Measurements from ENCODE around the gene SPACA7. TPM values are rescaled to one million over a fixed set of nuclear protein-coding genes. Genes with fewer than 3 reads are reported as not detected.

Gene SPACA7
- polyA plus RNA-seq, 3 donors, result not detected

DNA sequence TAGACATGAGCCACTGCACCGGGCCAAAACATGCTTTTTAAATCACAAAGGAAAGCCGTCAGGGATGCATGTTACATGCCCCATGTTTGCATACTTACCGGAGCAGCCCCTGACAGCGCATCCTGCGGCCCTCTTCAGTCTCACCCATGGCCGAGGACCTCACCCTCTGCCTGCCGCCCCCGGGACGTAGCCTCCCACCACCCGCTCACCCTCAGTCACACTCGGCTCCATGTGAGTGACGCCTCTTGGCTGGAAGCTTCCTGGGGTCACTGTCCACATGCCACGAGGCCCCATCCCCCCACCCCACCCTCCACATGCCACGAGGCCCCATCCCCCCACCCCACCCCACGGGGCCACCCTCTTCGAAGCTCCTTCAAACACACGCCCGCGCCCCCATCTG is 46.1 kb upstream of the SPACA7 start:
- Histone ChIP-seq H3K36me3 (replicated peaks in 1 of 2; ENCODE audit: control insufficient read depth in 1 of 2, insufficient read depth in 2 of 2, low read length in 2 of 2) (no peaks in the 10 kb centered on the region), H3K79me2 (ENCODE audit: insufficient read depth, low read length) (no peaks in the 10 kb centered on the region), H3K9ac (ENCODE audit: insufficient read depth, low read length, poor library complexity, severe bottlenecking) (no peak overlapping the region), H3K27me3 (ENCODE audit: control insufficient read depth in 2 of 2, insufficient read depth in 2 of 2, low read length in 2 of 2) (peaks cover 11 to 28% of the 10 kb centered on the region in 2 donors), H2AFZ (ENCODE audit: insufficient read depth, low read depth, low read length, poor library complexity, severe bottlenecking) (no peak overlapping the region), H4K20me1 (ENCODE audit: insufficient read depth, low read length) (no peaks in the 10 kb centered on the region), H3K4me3 (replicated peaks in 1 of 3; ENCODE audit: low read depth in 2 of 3, low read length in 3 of 3) (no peak overlapping the region), H3K27ac (ENCODE audit: low read depth in 1 of 2, low read length in 2 of 2) (no peak overlapping the region), H3K4me1 (ENCODE audit: control insufficient read depth in 1 of 2, insufficient read depth in 2 of 2, low read length in 2 of 2) (no peaks in the 10 kb centered on the region), H3K9me3 (replicated peaks in 1 of 2; ENCODE audit: control insufficient read depth in 1 of 2, insufficient read depth in 1 of 2, low read length in 2 of 2) (peaks cover 0 to 8% of the 10 kb centered on the region in 2 donors), H3K4me2 (replicated peaks; ENCODE audit: extremely low read depth, low read length, poor library complexity, severe bottlenecking) (no peak overlapping the region)
- intact Hi-C loops (cut with micrococcal nuclease), result no loop called here
- DNase-seq, result no peak
- no peak overlapping the region for H3K27ac Mint-ChIP-seq
- H3K4me1 Mint-ChIP-seq, result no peaks in the 10 kb centered on the region
- WGBS (ENCODE audit: insufficient coverage), result 77% methylated on average over 11 of the region's 19 CpGs
- peaks cover 0 to 19% (median 8%) of the 10 kb centered on the region in 7 donors for H3K9me3 Mint-ChIP-seq
- no peaks in the 10 kb centered on the region for H3K36me3 Mint-ChIP-seq
- TF ChIP-seq, protein P1, sequence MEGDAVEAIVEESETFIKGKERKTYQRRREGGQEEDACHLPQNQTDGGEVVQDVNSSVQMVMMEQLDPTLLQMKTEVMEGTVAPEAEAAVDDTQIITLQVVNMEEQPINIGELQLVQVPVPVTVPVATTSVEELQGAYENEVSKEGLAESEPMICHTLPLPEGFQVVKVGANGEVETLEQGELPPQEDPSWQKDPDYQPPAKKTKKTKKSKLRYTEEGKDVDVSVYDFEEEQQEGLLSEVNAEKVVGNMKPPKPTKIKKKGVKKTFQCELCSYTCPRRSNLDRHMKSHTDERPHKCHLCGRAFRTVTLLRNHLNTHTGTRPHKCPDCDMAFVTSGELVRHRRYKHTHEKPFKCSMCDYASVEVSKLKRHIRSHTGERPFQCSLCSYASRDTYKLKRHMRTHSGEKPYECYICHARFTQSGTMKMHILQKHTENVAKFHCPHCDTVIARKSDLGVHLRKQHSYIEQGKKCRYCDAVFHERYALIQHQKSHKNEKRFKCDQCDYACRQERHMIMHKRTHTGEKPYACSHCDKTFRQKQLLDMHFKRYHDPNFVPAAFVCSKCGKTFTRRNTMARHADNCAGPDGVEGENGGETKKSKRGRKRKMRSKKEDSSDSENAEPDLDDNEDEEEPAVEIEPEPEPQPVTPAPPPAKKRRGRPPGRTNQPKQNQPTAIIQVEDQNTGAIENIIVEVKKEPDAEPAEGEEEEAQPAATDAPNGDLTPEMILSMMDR (IDR thresholded peaks at IDR 0.05), result no peak
- peaks cover 38 to 43% (median 41%) of the 10 kb centered on the region in 3 donors for H3K27me3 Mint-ChIP-seq (ENCODE audit: low read depth in 3 of 3)
- H3K4me3 Mint-ChIP-seq, result peak overlapping the region in 1 of 2 donors; percentile 73

DNA sequence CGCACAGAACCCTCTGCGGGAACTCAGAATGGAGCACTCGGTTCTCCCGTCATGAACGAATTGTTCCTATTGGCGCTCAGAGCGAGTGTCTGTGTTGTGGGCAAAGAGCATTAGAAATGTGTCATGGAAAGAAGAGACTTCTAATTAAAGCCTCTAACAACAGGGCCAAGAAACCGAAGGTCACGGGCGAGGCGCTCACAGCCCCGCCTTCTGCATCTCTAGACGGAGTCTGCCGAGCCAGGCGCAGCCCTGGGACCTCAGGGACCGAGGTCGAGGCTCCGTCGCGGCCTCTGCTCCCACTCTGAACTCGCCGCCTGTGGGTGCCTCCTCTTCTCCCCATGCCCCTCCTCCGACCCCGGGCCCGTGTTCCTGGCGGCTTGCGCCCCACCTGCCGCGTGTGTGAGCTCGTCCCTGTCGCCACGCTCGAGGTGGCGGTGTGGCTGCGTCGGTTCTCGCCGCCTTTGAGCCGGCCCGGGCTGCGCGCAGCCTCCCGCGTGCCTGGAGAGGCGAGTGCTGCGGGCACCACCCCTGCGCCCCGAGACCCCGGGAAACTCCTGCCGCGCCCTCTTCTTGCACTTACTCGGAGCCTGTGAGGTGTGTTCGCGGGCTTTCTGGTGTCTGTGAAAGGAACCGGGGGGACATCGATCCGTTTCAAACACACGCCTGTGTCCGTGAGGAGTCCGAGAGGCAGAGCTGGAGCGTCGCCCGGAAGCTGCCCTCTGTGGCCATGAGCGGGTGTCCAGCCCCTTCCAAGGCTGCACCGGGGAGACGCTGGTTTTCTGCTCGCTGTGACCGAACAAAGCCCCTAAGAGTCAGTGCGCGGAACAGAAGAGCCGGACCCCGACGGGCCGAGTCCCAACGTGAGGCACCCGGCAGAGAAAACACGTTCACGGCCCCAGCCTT is 45.4 kb upstream of the SPACA7 start:
- no peak overlapping the region for H3K4me2 ChIP-seq (replicated peaks; ENCODE audit: extremely low read depth, low read length, poor library complexity, severe bottlenecking)
- no peaks in the 10 kb centered on the region for H3K36me3 Mint-ChIP-seq
- H3K27me3 Mint-ChIP-seq (ENCODE audit: low read depth in 3 of 3), result peaks cover 38 to 45% (median 38%) of the 10 kb centered on the region in 3 donors
- peaks cover 11 to 28% of the 10 kb centered on the region in 2 donors for H3K27me3 ChIP-seq (ENCODE audit: control insufficient read depth in 2 of 2, insufficient read depth in 2 of 2, low read length in 2 of 2)
- intact Hi-C loops (cut with micrococcal nuclease), result no loop called here
- TF ChIP-seq, protein P1 (IDR thresholded peaks at IDR 0.05), result no peak
- H3K9ac ChIP-seq (ENCODE audit: insufficient read depth, low read length, poor library complexity, severe bottlenecking), result no peak overlapping the region
- no peak overlapping the region for H3K27ac Mint-ChIP-seq
- H4K20me1 ChIP-seq (ENCODE audit: insufficient read depth, low read length), result no peaks in the 10 kb centered on the region
- no peak for DNase-seq
- no peak overlapping the region for H3K4me3 ChIP-seq (replicated peaks in 1 of 3; ENCODE audit: low read depth in 2 of 3, low read length in 3 of 3)
- peaks cover 1 to 19% (median 8%) of the 10 kb centered on the region in 7 donors for H3K9me3 Mint-ChIP-seq
- H3K9me3 ChIP-seq (replicated peaks in 1 of 2; ENCODE audit: control insufficient read depth in 1 of 2, insufficient read depth in 1 of 2, low read length in 2 of 2), result peaks cover 0 to 8% of the 10 kb centered on the region in 2 donors
- no peaks in the 10 kb centered on the region for H3K4me1 Mint-ChIP-seq
- H3K27ac ChIP-seq (ENCODE audit: low read depth in 1 of 2, low read length in 2 of 2), result no peak overlapping the region
- H2AFZ ChIP-seq (ENCODE audit: insufficient read depth, low read depth, low read length, poor library complexity, severe bottlenecking), result no peak overlapping the region
- no peaks in the 10 kb centered on the region for H3K4me1 ChIP-seq (ENCODE audit: control insufficient read depth in 1 of 2, insufficient read depth in 2 of 2, low read length in 2 of 2)
- no peaks in the 10 kb centered on the region for H3K36me3 ChIP-seq (replicated peaks in 1 of 2; ENCODE audit: control insufficient read depth in 1 of 2, insufficient read depth in 2 of 2, low read length in 2 of 2)
- H3K79me2 ChIP-seq (ENCODE audit: insufficient read depth, low read length), result no peaks in the 10 kb centered on the region
- H3K4me3 Mint-ChIP-seq, result peak overlapping the region in 1 of 2 donors; percentile 80
- 24% methylated on average over 66 of the region's 78 CpGs for WGBS (ENCODE audit: insufficient coverage)

Data from CD14-positive monocyte (primary cell).